ENCODE data around the gene TMEM187. TPM values are rescaled to one million over a fixed set of nuclear protein-coding genes. Genes with fewer than 3 reads are reported as not detected.

TMEM187 gene
- total and polyA plus RNA-seq, 7 donors = 3.5 to 9.3 (median 3.8) TPM

- Histone ChIP-seq H3K4me3 (no peak overlapping the region), H3K27me3 (no peaks in the 10 kb centered on the region), H3K9me3 (no peaks in the 10 kb centered on the region), H3K36me3 (peaks cover 0 to 40% (median 11%) of the 10 kb centered on the region in 4 donors), H3K4me1 (peaks cover 0 to 13% (median 9%) of the 10 kb centered on the region in 4 donors), H3K27ac (no peak overlapping the region)
- no peak for TF ChIP-seq CTCF (IDR thresholded peaks at IDR 0.05)
- no peak for TF ChIP-seq POLR2A (IDR thresholded peaks at IDR 0.05)
- TF ChIP-seq POLR2AphosphoS5 (IDR thresholded peaks at IDR 0.05) = no peak
- TF ChIP-seq EP300 (IDR thresholded peaks at IDR 0.05) = no peak
- no peak for DNase-seq
- intact Hi-C loops (cut with DNase I) = no loop called here
- 87 to 89% methylated on average over 9 of the region's 9 CpGs for WGBS, 2 donors
These were observed 60.1 kb downstream of the TMEM187 start for GRCh38 chrX:154032653-154033052.

Small RNA genes lying within 50 kb of the gene (small RNA-seq; reads per million reads assigned to genes)
- 0 reads per million in 3 donors for gene MIR3202-1

Other genes with a start within 250 kb of the TMEM187 start
- gene BCAP31, start 248.4 kb upstream of the TMEM187 start, total RNA-seq = 100 to 1,000 TPM in 1 of 4 donors, 10 to 100 TPM in 3; 59.3 to 124 (median 70.4) TPM
- gene BCAP31, start 248.4 kb upstream of the TMEM187 start, polyA plus RNA-seq = 100 to 1,000 TPM in 1 of 3 donors, 10 to 100 TPM in 2; 61.3 to 216 (median 70.9) TPM
- gene ABCD1, start 247.9 kb upstream of the TMEM187 start, total RNA-seq = 10 to 100 TPM; 11.0 to 21.3 (median 18.3) TPM
- gene ABCD1, start 247.9 kb upstream of the TMEM187 start, polyA plus RNA-seq = 10 to 100 TPM in 1 of 3 donors, 1 to 10 TPM in 2; 1.8 to 12.8 (median 3.2) TPM
- gene PLXNB3, start 208.5 kb upstream of the TMEM187 start, total RNA-seq = 10 to 100 TPM in 3 of 4 donors, 1 to 10 TPM in 1; 9.2 to 50.1 (median 25.7) TPM
- gene PLXNB3, start 208.5 kb upstream of the TMEM187 start, polyA plus RNA-seq = 1 to 10 TPM in 1 of 3 donors, under 1 TPM in 1, not detected in 1; 0.60 to 2.2 TPM
- 10 to 100 TPM in 1 of 4 donors, 1 to 10 TPM in 3; 2.1 to 13.0 (median 6.9) TPM for gene SRPK3, start 191.7 kb upstream of the TMEM187 start, total RNA-seq
- under 1 TPM in 1 of 3 donors, not detected in 2; 0.31 TPM for gene SRPK3, start 191.7 kb upstream of the TMEM187 start, polyA plus RNA-seq
- gene IDH3G, start 178.4 kb upstream of the TMEM187 start, total RNA-seq = 10 to 100 TPM; 54.2 to 89.5 (median 62.7) TPM
- 10 to 100 TPM; 66.7 to 85.3 (median 76.5) TPM for gene IDH3G, start 178.4 kb upstream of the TMEM187 start, polyA plus RNA-seq
- 100 to 1,000 TPM; 143 to 177 (median 156) TPM for gene SSR4, start 178.1 kb upstream of the TMEM187 start, total RNA-seq
- 100 to 1,000 TPM; 327 to 494 (median 405) TPM for gene SSR4, start 178.1 kb upstream of the TMEM187 start, polyA plus RNA-seq
- gene PDZD4, start 142.2 kb upstream of the TMEM187 start, total RNA-seq = 10 to 100 TPM in 3 of 4 donors, 1 to 10 TPM in 1; 8.6 to 24.4 (median 14.2) TPM
- 1 to 10 TPM in 2 of 3 donors, under 1 TPM in 1; 0.46 to 5.1 (median 1.2) TPM for gene PDZD4, start 142.2 kb upstream of the TMEM187 start, polyA plus RNA-seq
- 10 to 100 TPM in 3 of 4 donors, 1 to 10 TPM in 1; 6.6 to 30.2 (median 23.1) TPM for gene L1CAM, start 86.6 kb upstream of the TMEM187 start, total RNA-seq
- gene L1CAM, start 86.6 kb upstream of the TMEM187 start, polyA plus RNA-seq = 10 to 100 TPM in 1 of 3 donors, 1 to 10 TPM in 1, not detected in 1; 2.4 to 10.5 TPM
- 1 to 10 TPM; 1.1 to 2.2 (median 1.3) TPM for gene AVPR2, start 68.1 kb upstream of the TMEM187 start, total RNA-seq
- gene AVPR2, start 68.1 kb upstream of the TMEM187 start, polyA plus RNA-seq = 1 to 10 TPM in 1 of 3 donors, not detected in 2; 1.1 TPM
- gene ARHGAP4, start 46.5 kb upstream of the TMEM187 start, total RNA-seq = 10 to 100 TPM; 12.4 to 27.4 (median 16.3) TPM
- 100 to 1,000 TPM in 1 of 3 donors, 10 to 100 TPM in 1, 1 to 10 TPM in 1; 8.4 to 122 (median 17.3) TPM for gene ARHGAP4, start 46.5 kb upstream of the TMEM187 start, polyA plus RNA-seq
- 100 to 1,000 TPM in 1 of 4 donors, 10 to 100 TPM in 3; 57.4 to 113 (median 79.2) TPM for gene NAA10, start 37.7 kb upstream of the TMEM187 start, total RNA-seq
- gene NAA10, start 37.7 kb upstream of the TMEM187 start, polyA plus RNA-seq = 100 to 1,000 TPM in 1 of 3 donors, 10 to 100 TPM in 2; 78.6 to 128 (median 84.7) TPM
- 10 to 100 TPM in 3 of 4 donors, 1 to 10 TPM in 1; 9.8 to 16.8 (median 13.1) TPM for gene RENBP, start 28.1 kb upstream of the TMEM187 start, total RNA-seq
- 10 to 100 TPM; 10.2 to 15.1 (median 15.0) TPM for gene RENBP, start 28.1 kb upstream of the TMEM187 start, polyA plus RNA-seq
- gene HCFC1, start 936 bp upstream of the TMEM187 start, total RNA-seq = 10 to 100 TPM; 23.5 to 57.3 (median 30.2) TPM
- gene HCFC1, start 936 bp upstream of the TMEM187 start, polyA plus RNA-seq = 10 to 100 TPM in 1 of 3 donors, 1 to 10 TPM in 2; 7.4 to 34.4 (median 8.4) TPM
- gene IRAK1, start 47.1 kb downstream of the TMEM187 start, total RNA-seq = 10 to 100 TPM; 26.8 to 41.7 (median 37.3) TPM
- gene IRAK1, start 47.1 kb downstream of the TMEM187 start, polyA plus RNA-seq = 100 to 1,000 TPM in 1 of 3 donors, 10 to 100 TPM in 2; 67.7 to 103 (median 70.3) TPM
- 10 to 100 TPM; 43.9 to 57.9 (median 49.6) TPM for gene MECP2, start 125.0 kb downstream of the TMEM187 start, total RNA-seq
- gene MECP2, start 125.0 kb downstream of the TMEM187 start, polyA plus RNA-seq = 10 to 100 TPM; 14.4 to 22.5 (median 18.7) TPM
- gene OPN1LW, start 171.5 kb downstream of the TMEM187 start, total RNA-seq = not detected
- gene OPN1LW, start 171.5 kb downstream of the TMEM187 start, polyA plus RNA-seq = not detected
- gene OPN1MW, start 209.8 kb downstream of the TMEM187 start, total RNA-seq = not detected
- gene OPN1MW, start 209.8 kb downstream of the TMEM187 start, polyA plus RNA-seq = not detected
- gene OPN1MW2, start 247.0 kb downstream of the TMEM187 start, total RNA-seq = not detected
- not detected for gene OPN1MW2, start 247.0 kb downstream of the TMEM187 start, polyA plus RNA-seq

Measured in sigmoid colon (tissue), 7 donors.